MCF 10A (cell line): Measurements from ENCODE around the gene SVOP. TPM values are rescaled to one million over a fixed set of nuclear protein-coding genes. Genes with fewer than 3 reads are reported as not detected.
"Not testable (repeated sequence)": the region's sequence is repeated elsewhere in the genome, so short reads cannot be mapped to it uniquely, and the experiment has no call there.

Experiments used
- BruUV-seq: library from RNA; stranded (reverse); fragments of 400-500 nt; replicated peaks from 2 replicates; lab custom pipeline; 2021; lab: Mats Ljungman, UMichigan
- CTCF ChIA-PET: fragments of 300-600 bp; sonication (Branson Sonifier 250); formaldehyde crosslinking; extraction: SDS; loops from one replicate; lab custom pipeline; 2021; ENCODE audit warnings: antibody characterized with exemption, inconsistent platforms; lab: Yijun Ruan, JAX
- POLR2A ChIA-PET: fragments of 300-600, 350-650 bp; sonication (Branson Sonifier 250); formaldehyde crosslinking; extraction: SDS; loops from one replicate; lab custom pipeline; 2020; ENCODE audit warnings: antibody characterized with exemption, inconsistent platforms; lab: Yijun Ruan, JAX
- DNase-seq: peaks from one replicate; pipeline ENCODE4 v3.0.0-alpha.2; 2018; ENCODE audit not compliant: unreplicated experiment
- H3K27ac Mint-ChIP-seq: one replicate; pipeline ENCODE4 v1.8.0; 2022; ENCODE audit warnings: mild to moderate bottlenecking, low read depth, mixed read lengths; ENCODE audit not compliant: unreplicated experiment
- H3K27me3 Mint-ChIP-seq: one replicate; pipeline ENCODE4 v1.8.0; 2022; ENCODE audit warnings: mixed read lengths; ENCODE audit not compliant: insufficient read depth, unreplicated experiment
- H3K36me3 Mint-ChIP-seq: one replicate; pipeline ENCODE4 v1.8.0; 2022; ENCODE audit warnings: mild to moderate bottlenecking, moderate library complexity, mixed read lengths; ENCODE audit not compliant: insufficient read depth, unreplicated experiment
- H3K4me1 Mint-ChIP-seq: one replicate; pipeline ENCODE4 v1.8.0; 2022; ENCODE audit warnings: mixed read lengths; ENCODE audit not compliant: insufficient read depth, unreplicated experiment
- H3K4me3 Mint-ChIP-seq: one replicate; pipeline ENCODE4 v1.8.0; 2022; ENCODE audit warnings: mild to moderate bottlenecking, moderate library complexity, mixed read lengths; ENCODE audit not compliant: unreplicated experiment
- H3K9me3 Mint-ChIP-seq: one replicate; pipeline ENCODE4 v1.8.0; 2022; ENCODE audit warnings: mixed read lengths; ENCODE audit not compliant: unreplicated experiment
- intact Hi-C: fragments of 100-400 bp; cut with micrococcal nuclease; formaldehyde crosslinking; loops from 2 replicates; pipeline ENCODE4 v1.14.1; 2022
- total RNA-seq: library from RNA; stranded (reverse); gene quantifications from 2 replicates; pipeline ENCODE4 v1.2.3, GENCODE V29; 2022
- TF ChIP-seq, protein P1 (sequence below): fragments of 200-600 bp; IDR thresholded peaks from one replicate; pipeline ENCODE4 v1.8.0; 2022; ENCODE audit warnings: antibody characterized with exemption, mild to moderate bottlenecking; ENCODE audit not compliant: unreplicated experiment

The SVOP gene
- total RNA-seq, 1 experiment from 2014 or later = not detected

DNA sequence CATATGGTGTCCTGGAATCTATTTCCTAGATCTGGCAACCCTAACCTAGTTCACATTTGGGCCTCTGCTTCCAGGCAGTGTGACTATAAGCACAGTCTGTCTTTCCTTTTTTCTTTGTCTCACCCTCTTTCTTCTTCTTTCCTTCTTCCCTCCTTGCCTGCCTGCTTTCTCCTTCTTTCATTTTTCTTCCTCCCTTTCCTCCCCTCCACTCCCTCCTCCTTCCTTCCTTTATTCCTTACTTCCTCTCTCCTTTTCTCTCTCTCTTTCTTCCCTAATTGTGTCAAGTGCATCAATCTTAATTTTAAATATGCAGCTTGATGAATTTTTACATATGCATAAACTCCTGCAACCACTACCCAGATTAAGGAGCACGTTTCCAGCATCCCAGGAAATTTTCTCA lies 145.6 kb downstream of the SVOP start:
- no peak for DNase-seq
- intact Hi-C loops = no loop called here
- TF ChIP-seq, protein P1, sequence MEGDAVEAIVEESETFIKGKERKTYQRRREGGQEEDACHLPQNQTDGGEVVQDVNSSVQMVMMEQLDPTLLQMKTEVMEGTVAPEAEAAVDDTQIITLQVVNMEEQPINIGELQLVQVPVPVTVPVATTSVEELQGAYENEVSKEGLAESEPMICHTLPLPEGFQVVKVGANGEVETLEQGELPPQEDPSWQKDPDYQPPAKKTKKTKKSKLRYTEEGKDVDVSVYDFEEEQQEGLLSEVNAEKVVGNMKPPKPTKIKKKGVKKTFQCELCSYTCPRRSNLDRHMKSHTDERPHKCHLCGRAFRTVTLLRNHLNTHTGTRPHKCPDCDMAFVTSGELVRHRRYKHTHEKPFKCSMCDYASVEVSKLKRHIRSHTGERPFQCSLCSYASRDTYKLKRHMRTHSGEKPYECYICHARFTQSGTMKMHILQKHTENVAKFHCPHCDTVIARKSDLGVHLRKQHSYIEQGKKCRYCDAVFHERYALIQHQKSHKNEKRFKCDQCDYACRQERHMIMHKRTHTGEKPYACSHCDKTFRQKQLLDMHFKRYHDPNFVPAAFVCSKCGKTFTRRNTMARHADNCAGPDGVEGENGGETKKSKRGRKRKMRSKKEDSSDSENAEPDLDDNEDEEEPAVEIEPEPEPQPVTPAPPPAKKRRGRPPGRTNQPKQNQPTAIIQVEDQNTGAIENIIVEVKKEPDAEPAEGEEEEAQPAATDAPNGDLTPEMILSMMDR = no peak
- no peak overlapping the region for H3K4me3 Mint-ChIP-seq
- POLR2A ChIA-PET = no interaction called here
- H3K9me3 Mint-ChIP-seq = no peaks in the 10 kb centered on the region
- CTCF ChIA-PET = interaction anchor here (0.6 to 0.7 kb wide), 3 partner anchors 15 to 167 kb away, joined by 3 read pairs; no protein-coding TSS in a partner anchor
- H3K4me1 Mint-ChIP-seq = no peaks in the 10 kb centered on the region
- BruUV-seq = no TSS peak
- no peaks in the 10 kb centered on the region for H3K36me3 Mint-ChIP-seq
- no peaks in the 10 kb centered on the region for H3K27me3 Mint-ChIP-seq
- no peak overlapping the region for H3K27ac Mint-ChIP-seq

- H3K9me3 Mint-ChIP-seq = no peaks in the 10 kb centered on the region
- ChIA-PET POLR2A (no interaction called here), CTCF (interaction anchor here (0.6 to 1.2 kb wide), 2 partner anchors 81 to 83 kb away, joined by 3 read pairs; no protein-coding TSS in a partner anchor)
- BruUV-seq = no TSS peak
- H3K27ac Mint-ChIP-seq = no peak overlapping the region
- intact Hi-C loops = no loop called here
- no peaks in the 10 kb centered on the region for H3K27me3 Mint-ChIP-seq
- no peak for DNase-seq
- no peak overlapping the region for H3K4me3 Mint-ChIP-seq
- H3K36me3 Mint-ChIP-seq = no peaks in the 10 kb centered on the region
- TF ChIP-seq, protein P1 = no peak
- no peaks in the 10 kb centered on the region for H3K4me1 Mint-ChIP-seq
These were observed 152.1 kb downstream of the SVOP start for GRCh38 chr12:108868781-108869180.

- POLR2A ChIA-PET, H3K27ac Mint-ChIP-seq, intact Hi-C loops, H3K36me3 Mint-ChIP-seq, H3K4me1 Mint-ChIP-seq, H3K27me3 Mint-ChIP-seq, BruUV-seq, H3K9me3 Mint-ChIP-seq, DNase-seq, H3K4me3 Mint-ChIP-seq: not testable (repeated sequence)
- CTCF ChIA-PET = interaction anchor here (0.6 kb wide), 1 partner anchor 131 kb away, joined by 3 read pairs; no protein-coding TSS in a partner anchor
These were observed 154.8 kb downstream of the SVOP start for GRCh38 chr12:108866083-108866482.

DNA sequence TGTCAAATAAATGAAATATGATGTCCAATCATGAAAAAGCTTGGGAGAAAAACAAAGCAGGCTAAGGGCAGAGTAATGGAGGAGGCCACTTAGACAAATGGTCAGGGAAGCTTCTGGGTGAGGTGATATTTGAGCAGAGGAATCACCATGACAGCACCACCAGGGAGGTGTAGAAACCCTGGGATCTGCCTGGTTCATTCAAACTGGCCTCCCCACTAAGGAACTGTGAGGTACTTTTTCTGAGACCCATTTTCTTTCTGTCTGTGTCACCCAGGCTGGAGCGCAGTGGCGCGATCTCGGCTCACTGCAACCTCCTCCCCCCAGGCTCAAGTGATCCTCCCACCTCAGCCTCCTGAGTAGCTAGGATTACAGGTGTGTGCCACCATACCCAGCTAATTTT lies 155.7 kb downstream of the SVOP start:
- no peak for DNase-seq
- CTCF ChIA-PET = interaction anchor here (0.6 kb wide), 1 partner anchor 131 kb away, joined by 3 read pairs; no protein-coding TSS in a partner anchor

More for the DNA sequence above, 155.7 kb downstream of the SVOP start:
- H3K4me3 Mint-ChIP-seq = no peak overlapping the region
- H3K27me3 Mint-ChIP-seq = no peaks in the 10 kb centered on the region
- POLR2A ChIA-PET = no interaction called here
- no peaks in the 10 kb centered on the region for H3K4me1 Mint-ChIP-seq
- TF ChIP-seq, protein P1 = no peak
- no peak overlapping the region for H3K27ac Mint-ChIP-seq
- H3K36me3 Mint-ChIP-seq = no peaks in the 10 kb centered on the region
- no TSS peak for BruUV-seq
- intact Hi-C loops = no loop called here
- H3K9me3 Mint-ChIP-seq = peaks cover 7% of the 10 kb centered on the region
